ENCODE measurements around the gene MYADML2.

The MYADML2 gene

DNA sequence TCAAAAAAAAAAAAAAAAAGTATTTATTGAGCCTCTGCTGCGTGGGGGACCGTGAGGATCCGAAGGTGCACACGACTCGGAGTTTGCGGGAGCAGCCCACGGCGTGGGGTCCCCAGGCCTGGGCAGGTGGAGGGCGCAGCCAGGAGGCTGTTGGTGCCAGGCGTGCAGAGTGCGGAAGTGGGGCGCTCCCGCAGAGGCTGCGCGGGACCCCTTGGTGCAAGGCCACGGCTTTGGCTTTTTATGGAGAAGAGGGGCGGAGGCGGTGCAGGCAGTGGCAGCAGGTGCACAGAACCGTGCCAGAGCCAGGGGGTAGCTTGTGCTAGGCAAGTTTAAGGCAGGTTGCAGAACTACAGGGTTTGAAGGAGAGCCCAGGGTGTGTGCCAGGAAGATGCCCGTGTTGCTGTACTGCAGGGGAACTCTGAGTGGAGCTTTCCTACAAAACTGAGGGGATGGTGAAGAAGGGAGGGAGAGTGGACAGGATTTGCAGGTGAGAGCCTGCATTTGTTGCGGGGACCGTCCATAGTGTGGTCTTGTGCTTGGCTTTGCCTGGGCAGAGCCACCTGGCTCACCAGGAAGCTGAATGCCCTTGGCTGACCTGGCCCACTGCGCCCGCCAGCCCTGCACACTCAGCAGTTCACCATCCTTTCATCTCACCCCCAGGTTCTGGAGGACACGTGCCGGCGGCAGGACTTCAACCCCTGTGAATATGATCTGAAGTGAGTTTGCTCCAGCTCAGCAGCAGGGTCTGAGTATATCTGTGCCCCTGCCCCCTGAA, 31.7 kb upstream of the MYADML2 start:
- DNase-seq (ENCODE audit: low spot score) = no peak

DNA sequence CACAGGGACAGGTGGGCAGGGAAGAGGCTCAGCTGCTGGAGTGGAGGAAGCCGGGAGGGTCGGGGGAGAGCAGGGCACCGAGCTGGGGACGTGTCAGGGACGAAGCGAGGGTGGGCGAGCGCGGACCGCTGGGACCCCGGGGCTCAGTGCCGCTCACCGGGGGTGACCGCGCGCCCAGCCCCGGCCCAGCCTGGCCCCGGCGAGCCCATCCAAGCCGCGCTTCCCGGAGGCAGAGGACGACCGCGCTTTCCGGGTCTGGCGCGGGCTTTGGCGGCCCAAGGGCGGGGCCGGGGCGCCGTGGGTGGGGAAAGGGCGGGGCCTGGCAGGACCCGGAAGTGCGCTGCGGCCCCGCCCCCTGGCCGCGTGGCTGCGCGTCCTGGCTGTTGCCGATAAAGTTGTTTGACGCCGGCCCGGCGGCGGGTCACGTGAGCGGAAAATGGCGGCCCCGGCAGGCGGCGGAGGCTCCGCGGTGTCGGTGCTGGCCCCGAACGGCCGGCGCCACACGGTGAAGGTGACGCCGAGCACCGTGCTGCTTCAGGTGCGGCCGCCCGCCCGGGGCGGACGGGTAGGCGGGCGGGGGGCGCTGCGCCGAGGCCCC, 30.3 kb upstream of the MYADML2 start, which contains the start of gene ASPSCR1:
ASPSCR1 (plus strand) TSS at position 419 of the 598 bp plus-strand sequence; CDS start at position 437, 18 bp downstream.
- peak; percentile 98 for DNase-seq (ENCODE audit: low spot score)

DNA sequence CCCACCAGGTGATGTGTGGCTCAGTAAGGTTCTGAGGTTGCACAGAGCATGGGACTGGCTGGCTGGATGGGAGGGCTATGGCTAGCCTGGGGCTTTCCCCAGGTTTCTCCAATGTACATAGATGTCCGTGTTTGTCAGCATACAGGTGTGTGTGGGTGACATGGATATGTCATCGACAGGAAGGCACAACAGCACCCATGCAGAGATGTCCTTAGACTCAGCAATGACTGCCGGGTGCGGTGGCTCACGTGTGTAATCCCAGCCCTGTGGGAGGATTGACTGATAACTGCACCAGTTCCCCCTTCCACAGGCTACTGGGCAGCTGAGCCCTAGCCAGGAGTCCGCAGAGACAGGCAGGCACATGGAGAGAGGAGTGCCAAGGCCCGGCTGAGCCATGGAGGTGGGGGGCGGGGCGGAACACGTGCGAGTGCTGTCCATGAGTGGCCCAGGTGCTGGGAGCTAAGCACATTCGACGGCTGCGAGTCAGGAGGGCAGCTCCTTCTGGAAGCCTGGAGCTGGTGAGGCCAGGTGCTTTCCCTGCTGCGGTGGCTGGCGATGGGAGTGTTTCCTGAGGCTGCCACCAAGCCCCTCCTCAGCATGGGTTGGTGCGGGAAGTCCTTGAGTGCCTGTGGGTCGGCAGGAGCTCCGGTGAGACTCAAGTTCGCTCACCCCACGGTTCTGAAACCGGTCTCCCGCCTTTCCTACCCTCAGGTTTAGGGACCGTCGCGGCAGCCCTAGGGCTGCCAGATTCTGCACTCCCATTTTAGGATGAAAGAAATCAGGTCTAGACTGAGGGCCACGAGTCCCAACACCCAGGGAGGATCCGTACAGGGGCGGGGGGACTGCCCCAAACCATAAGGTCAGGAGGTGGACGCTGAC, 29.5 kb upstream of the MYADML2 start:
- DNase-seq (ENCODE audit: low spot score) = no peak

DNA sequence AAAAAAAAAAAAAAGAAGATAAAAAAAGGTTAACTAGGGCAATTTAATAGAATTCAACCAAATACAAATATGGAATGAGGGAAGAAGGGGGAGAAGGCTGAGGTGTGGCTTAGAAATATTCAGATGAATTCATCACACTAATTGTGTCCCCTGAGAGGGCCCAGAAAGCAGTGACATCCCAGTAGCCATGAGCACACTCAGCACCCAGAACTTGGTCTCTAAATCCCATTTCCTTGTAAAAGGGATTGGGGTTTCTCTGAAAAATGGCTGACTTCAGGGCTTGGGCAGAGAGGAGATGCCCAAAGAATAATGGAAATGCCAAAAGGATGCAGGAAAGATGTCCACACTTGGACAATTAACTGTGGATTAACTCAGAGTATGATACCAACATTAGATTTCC, 26.4 kb upstream of the MYADML2 start:
- no peak for DNase-seq (ENCODE audit: low spot score)

DNA sequence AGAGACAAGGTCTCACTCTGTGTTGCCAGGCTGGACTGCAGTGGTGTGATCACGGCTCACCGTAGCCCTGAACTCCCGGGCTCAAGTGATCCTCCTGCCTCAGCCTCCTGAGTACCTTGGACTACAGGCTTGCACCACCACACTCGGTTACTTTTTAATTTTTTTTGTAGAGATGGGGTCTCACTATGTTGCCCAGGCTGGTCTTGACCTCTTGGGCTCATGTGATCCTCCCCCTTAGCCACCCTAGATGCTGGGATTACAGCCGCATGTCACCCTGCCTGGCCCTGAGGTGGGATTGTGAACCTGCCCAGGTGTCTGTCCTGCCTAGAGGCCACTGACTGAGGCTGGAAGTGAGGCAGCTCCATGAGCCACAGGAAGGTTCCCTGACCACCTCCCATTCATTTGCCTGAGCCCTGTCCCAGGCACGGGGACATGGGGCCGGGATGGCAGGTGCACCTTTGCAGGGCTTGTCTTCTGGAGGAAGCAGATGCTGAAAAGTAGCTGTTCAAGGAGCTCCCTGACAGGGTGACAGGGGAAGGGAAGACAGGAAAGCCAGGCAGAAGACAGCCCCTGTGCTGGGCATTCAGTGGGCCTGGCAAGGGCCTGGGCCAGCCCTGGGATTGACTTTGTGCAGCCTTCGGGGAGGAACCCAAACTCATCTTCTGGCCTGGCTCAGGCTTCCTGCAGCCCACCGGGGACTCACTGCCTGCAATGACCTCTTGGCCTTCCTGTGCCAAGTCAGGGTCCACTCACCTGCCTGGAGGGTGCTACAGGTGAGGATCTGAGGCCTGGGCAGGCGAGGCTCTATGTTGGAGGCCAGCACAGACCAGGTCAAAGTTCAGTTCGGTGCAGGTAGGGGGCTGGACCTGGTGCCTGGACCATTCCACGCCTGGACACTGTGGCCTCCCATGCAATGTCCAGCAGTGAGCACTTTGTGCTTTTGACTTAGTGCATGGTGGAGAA, 22.1 kb upstream of the MYADML2 start:
- DNase-seq (ENCODE audit: low spot score) = no peak

DNA sequence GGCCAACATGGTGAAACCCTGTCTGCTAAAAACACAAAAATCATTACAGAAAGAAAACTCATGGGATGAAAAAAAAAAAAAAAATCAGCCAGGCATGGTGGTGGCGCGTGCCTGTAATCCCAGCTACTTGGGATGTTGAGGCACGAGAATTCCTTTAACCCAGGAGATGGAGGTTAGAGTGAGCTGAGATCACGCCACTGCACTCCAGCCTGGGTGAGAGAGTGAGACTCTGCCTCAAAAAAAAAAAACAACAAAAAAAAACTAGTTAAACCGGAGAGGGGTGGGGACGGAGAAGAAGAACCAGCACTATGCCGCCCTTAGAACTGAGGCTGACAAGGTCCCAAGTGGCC, 21.3 kb upstream of the MYADML2 start:
- DNase-seq (ENCODE audit: low spot score) = no peak

DNA sequence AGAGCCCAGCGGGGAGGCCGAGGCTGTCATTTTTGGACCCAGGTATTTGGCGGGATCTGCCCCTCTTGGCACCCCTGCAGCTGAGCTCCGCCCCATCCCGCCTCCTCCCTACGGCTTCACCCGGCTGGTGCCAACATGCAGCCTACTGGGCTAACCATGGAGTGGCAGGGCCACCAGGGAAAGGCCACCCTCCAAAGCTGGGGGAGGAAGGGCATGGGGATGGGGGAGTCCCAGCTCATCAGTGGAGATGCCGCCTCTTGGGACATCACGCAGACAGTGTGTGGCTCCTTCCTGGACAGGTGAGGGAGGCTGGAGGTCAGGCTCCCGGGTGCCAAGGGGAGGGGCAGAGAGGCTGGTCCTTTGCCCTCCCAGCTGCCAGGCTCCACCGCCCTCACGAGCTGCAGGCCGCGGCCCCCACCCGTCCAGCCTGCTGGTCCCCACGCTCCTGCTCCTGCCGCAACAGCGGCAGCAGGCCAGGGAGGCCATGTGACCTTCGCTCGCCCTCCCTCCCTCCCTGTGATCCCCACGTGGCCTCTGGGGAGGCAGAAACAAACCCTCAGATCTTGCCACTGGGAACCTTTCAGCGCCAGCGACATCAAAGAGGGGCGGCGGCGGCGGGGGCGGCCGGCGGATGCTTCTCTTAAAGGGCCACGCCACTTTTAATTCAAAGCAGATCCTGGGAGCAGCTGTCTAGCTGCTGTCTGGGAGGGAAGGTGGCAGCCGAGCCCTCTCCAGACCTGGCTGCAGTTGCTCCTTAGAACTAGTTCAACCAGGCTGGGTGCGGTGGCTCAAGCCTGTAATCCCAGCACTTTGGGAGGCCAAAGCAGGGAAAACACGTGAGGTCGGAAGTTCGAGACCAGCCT, 20.7 kb upstream of the MYADML2 start:
- peak; percentile 84 for DNase-seq (ENCODE audit: low spot score)

DNA sequence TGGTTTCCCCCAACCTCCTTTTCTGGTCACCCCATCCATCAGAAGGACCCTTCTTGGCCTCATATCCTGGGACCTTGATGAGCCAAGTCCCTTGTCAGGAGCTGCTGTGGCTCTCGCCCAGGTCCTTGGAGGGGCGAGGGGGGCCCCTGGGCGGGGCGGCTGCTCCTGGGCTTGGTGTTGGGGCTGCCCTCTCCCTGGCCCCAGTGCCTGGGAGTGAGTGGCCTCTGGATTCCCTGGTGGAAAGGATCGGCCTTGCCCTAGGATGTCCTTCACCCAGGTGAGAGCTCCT, 20.2 kb upstream of the MYADML2 start:
- DNase-seq (ENCODE audit: low spot score) = no peak

DNA sequence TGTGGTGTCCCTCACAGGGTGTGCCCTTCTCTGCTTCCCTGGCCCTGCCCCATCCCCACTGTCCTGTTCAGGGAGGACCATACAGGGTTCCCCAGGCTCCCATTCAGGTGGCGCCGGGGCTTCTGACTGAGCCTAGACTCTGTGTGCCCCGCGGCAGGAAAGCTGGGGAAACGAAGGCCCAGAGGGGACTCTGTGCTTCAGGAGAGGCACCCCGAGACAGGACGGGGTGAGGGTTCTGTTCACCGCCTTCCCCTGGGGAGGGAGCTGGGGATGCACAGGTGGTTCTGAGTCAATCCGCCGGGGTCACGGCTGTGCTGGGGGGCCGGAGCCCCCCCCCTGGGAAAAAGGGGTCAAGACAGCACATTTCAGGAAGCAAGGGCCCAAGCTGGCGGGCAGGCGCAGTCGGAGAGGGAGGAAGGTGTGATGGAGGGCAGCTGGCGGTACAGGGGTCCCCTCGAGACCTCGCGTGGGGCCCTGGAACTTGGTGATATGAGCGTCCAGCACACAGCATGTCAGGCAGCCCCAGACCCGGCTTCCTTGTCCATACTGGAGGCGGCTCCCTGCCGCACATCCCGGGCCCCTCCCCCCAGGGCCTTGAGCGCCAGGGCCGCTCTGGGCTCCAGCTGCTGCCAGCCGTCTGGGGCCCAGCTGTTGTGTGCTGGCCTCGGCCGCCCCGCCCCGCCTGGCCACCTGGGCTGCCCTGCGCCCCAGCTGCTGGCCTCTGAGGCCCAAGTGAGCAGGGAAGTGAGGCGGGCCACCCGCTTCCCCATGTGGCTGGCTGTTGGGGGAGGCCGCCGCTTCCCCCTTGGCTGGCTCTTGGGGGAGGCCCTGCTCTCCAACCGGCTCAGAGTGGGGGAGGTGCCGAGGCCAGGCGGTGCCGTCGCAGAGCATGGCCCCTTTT, 19.6 kb upstream of the MYADML2 start:
- no peak for DNase-seq (ENCODE audit: low spot score)

DNA sequence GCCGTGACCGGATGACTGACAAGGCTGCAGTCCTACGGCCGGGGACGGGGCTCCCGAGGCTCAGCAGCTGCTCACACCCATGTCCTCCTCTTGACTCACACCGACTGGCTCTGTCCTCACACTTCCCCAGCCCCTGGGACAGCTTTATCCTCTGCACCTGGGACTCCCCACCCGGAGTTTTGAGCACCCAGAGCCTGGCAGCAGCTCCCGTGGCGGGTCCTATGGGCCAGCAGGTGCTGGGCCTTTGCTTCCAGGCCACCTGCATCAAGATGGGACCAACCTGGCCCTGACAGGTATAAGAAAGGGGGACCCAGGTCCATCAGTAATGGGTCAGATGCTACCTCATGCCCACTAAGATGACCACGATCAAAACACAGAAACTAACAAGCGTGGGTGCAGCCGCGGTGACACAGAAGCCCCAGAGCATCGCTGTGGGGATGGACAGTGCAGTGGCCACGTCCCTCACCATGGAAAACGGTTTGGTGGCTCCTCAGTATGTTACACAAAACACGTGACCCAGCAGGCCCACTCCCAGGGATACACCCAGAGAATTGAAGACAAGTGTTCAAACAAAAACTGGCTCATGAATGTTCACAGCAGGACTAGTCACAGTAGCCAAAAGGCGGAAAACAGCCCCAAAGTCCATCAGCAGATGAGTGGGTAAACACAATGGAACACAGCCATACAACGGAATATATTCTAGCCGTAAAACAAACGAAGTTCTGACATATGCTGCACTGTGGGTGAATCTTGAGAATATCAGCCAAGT, 17.2 kb upstream of the MYADML2 start:
- DNase-seq (ENCODE audit: low spot score) = no peak

DNA sequence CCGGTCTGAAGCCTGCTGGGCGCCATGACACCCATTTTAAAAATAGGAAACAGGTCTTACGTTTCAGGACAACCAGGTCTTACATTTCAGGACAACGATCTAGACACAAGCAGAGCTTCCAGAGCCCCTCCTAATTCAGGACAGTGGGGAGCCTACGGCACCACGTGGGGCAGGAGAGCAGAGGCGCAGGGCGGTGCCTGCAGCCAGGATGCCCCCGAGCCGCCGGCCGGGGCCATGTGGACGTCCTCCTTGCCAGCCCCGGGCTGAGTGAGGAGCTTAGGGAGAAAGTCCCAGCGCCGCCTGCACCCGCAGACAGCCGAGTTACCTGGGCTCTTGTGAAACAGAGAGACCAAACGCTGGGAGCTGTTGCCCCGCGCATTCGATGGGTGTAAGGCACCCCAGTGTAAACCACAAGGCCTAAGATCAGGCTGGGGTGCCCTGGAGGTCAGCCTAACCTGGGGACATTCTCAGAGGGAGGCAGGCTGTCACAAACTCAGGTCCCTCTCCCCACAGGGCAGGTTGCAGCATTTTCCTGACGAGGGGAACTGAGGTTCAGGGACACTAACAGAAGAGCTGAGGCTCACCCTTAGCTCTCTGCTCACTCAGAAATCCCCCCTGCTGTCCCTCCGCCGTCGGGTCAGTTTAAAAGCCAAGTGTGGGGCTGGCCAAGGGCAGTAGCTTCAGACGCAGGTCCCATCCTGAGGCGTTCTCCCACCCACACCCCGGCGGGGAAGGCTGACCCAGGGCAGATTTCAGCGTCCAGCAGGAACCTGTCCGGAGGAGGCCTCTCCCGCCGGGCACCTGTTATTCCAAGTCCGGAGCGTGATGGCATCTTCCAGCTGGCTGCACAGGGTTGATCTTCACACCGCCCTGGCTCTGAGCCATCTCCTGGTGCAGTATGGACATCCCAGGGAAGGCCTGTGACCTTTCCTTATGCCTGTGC, 15.7 kb upstream of the MYADML2 start:
- DNase-seq (ENCODE audit: low spot score) = no peak

DNA sequence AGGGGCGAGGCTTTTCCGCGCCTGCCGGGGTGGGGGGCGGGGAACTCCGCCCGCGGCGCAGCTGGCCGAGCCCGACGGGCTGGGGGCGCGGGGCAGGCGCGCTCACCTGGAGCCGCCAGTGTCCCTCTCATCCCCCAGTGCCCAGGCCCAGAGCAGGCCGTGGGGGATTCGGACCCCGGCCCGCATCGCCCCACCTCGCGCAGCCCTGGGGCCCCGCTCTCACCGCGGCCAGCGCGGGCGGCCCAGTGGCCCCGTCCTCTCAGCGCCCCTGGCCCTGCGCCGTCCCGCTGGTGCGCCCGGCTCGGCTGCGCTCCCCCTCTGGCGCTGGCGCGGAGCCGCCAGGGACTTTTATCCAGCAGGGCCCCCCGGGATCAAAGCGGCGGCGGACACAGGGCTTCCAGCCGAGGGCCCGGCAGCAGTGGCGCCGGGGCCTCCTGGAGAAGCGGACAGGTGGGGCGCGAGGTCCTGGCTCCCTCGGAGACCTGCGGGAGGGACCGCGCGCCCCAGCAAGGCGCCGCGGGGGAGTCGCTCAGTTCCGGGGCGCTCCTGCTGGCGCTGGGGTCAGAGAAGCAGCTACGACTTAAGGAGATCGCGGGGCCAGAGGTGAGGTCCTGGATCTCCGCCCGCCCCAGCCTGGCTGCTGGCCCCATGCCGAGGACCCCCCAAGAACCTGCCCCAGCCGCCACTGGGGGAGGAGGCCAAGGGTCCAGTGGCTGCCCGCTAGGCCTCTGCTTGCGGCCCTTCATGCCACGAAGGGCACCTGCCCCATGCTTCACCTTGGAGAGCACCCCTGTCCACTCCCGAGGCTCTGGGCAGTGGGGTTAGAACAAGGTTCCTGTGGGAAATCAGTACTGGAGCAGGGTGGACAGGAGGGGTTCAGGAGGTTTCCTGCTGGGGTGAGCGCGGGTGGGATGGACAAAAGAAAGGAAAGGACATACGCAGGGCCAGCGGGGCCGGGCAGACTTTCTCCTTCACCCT, 14.8 kb upstream of the MYADML2 start:
- no peak for DNase-seq (ENCODE audit: low spot score)

DNA sequence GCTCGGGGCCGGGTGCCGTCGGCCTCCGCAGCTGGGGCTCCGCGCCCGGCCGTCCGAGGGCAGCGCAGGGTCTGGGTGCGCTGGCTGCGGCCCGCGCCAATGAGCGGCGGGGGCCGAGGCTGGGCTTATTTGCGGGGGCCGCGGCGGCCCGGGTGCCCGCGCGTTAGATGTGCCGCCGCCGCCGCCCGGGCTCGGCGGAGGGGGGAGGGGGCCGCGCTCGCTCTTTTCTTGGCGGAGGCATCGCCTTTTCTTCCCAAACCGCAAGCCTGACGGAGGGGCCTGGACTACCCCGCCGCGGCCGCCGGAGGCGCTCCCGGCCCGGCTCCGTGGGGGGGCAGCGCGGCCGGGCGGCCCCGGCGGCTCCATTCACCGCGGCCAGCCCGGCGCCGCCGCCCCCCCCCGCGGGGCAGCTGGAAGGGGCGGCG, 14.1 kb upstream of the MYADML2 start, which contains the start of gene NOTUM:
NOTUM (minus strand) TSS at position 101 of the 425 bp plus-strand sequence. CDS start 278 bp downstream, outside the sequence.
- DNase-seq (ENCODE audit: low spot score) = peak; percentile 79

DNA sequence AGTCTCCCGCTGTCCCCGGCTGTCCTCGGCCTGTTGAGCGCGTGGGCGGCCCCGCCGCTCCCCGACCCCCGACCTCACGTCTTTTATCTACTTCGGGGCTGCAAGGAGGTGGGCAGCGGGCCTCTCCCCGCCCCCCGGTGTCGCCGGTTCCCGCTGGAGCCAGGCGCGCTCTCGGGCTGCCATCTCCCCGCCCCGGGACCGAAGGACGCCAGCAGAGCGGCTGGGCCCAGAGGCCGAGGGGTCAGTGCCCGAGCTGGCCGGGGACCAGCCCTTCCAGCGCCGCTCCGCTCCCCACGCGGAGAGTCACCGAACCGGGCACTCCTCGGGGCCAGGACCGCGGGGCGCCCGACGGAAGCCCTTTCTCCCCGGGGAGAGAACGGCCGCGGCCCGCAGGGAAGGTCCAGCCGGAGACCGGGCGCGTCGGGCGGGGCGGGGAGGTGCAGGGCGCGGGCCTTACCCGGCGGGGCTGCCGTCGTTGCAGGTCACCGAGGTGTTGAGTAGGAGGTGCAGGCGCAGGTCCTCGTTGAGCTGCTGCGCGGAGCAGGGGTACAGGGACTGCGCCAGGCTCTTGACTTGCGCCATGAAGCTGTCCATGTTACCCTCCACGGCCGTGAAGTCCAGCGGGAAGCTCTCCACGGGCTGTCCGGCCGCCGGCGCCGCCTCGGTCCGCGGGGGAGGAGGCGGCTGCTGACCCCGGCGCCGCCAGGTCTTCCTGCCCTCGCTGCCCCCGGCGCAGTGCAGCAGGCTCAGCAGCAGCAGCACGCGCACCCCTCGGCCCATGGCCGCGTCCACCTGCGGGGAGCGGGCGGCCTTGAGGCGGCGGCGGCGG, 13.3 kb upstream of the MYADML2 start:
- DNase-seq (ENCODE audit: low spot score) = no peak

DNA sequence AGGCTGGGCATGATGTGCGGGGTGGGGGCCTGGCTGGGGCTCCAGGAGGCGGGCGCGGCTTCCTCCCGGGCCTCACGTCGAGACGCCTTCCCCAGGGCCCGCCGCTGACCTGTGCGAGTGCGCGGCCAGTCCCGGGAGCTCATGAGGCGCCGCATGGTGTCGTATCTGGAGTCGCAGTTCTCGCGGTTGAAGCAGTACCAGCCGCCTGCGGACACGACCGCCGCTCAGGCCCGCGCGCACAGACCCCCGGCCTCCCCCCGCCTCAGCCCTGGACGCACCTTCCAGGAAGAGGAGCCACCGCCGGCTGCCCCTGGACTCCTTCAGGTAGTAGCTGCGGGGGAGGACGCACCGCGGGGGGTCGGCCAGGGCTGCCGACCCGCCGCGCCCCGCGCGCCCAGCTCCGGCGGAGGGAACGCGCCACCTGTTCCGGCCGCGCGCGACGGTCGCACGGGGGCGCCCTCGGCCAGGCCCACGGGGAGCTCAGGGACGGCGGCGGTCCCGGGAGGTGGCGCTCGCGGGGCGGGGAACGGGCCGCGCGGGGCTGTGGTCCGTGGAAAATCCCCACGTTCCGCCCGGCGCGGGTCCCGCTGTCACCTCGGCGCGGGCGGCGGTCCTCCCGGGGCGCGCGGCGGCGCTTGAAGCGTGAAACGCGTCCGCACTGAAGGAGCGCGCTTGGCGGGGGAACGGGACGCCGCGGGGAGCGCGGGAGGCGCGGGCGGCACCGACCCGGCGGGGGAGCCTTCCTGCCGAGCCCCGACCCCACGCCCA, 12.5 kb upstream of the MYADML2 start:
- peak; percentile 90 for DNase-seq (ENCODE audit: low spot score)
